H4 (cell line): ENCODE measurements around the gene BCL6B. TPM values are rescaled to one million over a fixed set of nuclear protein-coding genes. Genes with fewer than 3 reads are reported as not detected.

Experiments used
- DNase-seq: peaks from one replicate; pipeline ENCODE4 v3.0.0-alpha.2; 2015; ENCODE audit warnings: low spot score
- total RNA-seq: library from RNA; depleted of rRNA; stranded (reverse); fragments of >200 nt; shearing (Covaris generic); gene quantifications from 2 replicates; pipeline ENCODE4 v1.2.3, GENCODE V29; 2014; rRNA removed

BCL6B gene
- total RNA-seq, 1 experiment from 2014 or later, result not detected

- no peak for DNase-seq
Measured at GRCh38 chr17:7058831-7059447, 36.1 kb downstream of the BCL6B start.

GRCh38 chr17:7060165-7060891, 37.5 kb downstream of the BCL6B start:
- DNase-seq, result peak; percentile 84

GRCh38 chr17:7063518-7064094, 40.8 kb downstream of the BCL6B start:
- DNase-seq, result no peak

GRCh38 chr17:7064261-7064660, 41.4 kb downstream of the BCL6B start:
- peak; percentile 38 for DNase-seq

- DNase-seq, result no peak
Measured at GRCh38 chr17:7067198-7067597, 44.3 kb downstream of the BCL6B start.

- no peak for DNase-seq
Measured at GRCh38 chr17:7068268-7068667, 45.4 kb downstream of the BCL6B start.

GRCh38 chr17:7070712-7071111, 47.9 kb downstream of the BCL6B start:
- DNase-seq, result no peak

- no peak for DNase-seq
Measured at GRCh38 chr17:7072406-7072805, 49.6 kb downstream of the BCL6B start.

- no peak for DNase-seq
Measured at GRCh38 chr17:7074931-7075330, 52.1 kb downstream of the BCL6B start.

- DNase-seq, result no peak
Measured at GRCh38 chr17:7077911-7078546, 55.2 kb downstream of the BCL6B start.

GRCh38 chr17:7078711-7079110, 55.9 kb downstream of the BCL6B start:
- no peak for DNase-seq

Other genes with a start within 250 kb of the BCL6B start
- gene FBXO39, start 246.8 kb upstream of the BCL6B start, total RNA-seq, result 0.06 TPM in 1 of 2 replicates, not detected in the other
- gene TEKT1, start 191.3 kb upstream of the BCL6B start, total RNA-seq, result not detected in 2 replicates
- not detected in 2 replicates for gene ALOX12, start 27.0 kb upstream of the BCL6B start, total RNA-seq
- 166 and 188 TPM in 2 replicates for gene RNASEK, start 10.4 kb upstream of the BCL6B start, total RNA-seq
- gene SLC16A13, start 13.0 kb downstream of the BCL6B start, total RNA-seq, result 0.77 TPM in 1 of 2 replicates, not detected in the other
- not detected in 2 replicates for gene SLC16A11, start 21.0 kb downstream of the BCL6B start, total RNA-seq
- not detected in 2 replicates for gene CLEC10A, start 57.2 kb downstream of the BCL6B start, total RNA-seq
- gene ASGR2, start 91.8 kb downstream of the BCL6B start, total RNA-seq, result 0.10 TPM in 1 of 2 replicates, not detected in the other
- gene ASGR1, start 156.3 kb downstream of the BCL6B start, total RNA-seq, result 1.4 TPM in 1 of 2 replicates, not detected in the other
- gene DLG4, start 196.8 kb downstream of the BCL6B start, total RNA-seq, result 2.3 and 3.9 TPM in 2 replicates
- gene ACADVL, start 196.9 kb downstream of the BCL6B start, total RNA-seq, result 118 and 161 TPM in 2 replicates
- gene DVL2, start 211.5 kb downstream of the BCL6B start, total RNA-seq, result 24.8 and 36.1 TPM in 2 replicates
- 37.5 and 45.3 TPM in 2 replicates for gene PHF23, start 216.4 kb downstream of the BCL6B start, total RNA-seq
- 396 and 471 TPM in 2 replicates for gene GABARAP, start 219.4 kb downstream of the BCL6B start, total RNA-seq
- 18.2 and 19.8 TPM in 2 replicates for gene CTDNEP1, start 228.7 kb downstream of the BCL6B start, total RNA-seq
- gene ELP5, start 229.2 kb downstream of the BCL6B start, total RNA-seq, result 25.1 and 30.0 TPM in 2 replicates
- gene CLDN7, start 239.4 kb downstream of the BCL6B start, total RNA-seq, result not detected in 2 replicates